ENCODE data around the gene PPP2R2D.
A peak's percentile ranks its signal among the peaks of the same experiment; 100 is the strongest.

PPP2R2D gene

DNA sequence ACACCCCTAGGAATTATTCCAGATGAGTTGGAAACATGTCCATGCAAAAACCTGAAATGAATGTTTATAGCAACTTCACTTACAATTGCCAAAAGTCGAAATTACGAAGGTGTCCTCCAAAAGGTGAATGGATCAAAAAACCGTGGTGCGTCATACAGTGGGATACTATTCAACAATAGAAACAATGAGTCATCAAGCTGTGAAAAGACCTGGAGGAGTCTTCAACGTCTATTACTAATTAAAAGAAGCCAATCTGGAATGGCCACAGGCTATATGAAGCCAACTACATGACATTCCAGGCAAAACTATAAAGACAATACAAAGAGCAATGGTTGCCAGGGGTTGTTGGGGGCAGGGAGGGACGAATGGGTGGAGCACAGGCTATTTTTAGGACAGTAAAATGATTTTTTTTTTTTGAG, 12.6 kb upstream of the PPP2R2D start:
- peak; percentile 39 for DNase-seq (ENCODE audit: low spot score)
- no peak for FAIRE-seq

DNA sequence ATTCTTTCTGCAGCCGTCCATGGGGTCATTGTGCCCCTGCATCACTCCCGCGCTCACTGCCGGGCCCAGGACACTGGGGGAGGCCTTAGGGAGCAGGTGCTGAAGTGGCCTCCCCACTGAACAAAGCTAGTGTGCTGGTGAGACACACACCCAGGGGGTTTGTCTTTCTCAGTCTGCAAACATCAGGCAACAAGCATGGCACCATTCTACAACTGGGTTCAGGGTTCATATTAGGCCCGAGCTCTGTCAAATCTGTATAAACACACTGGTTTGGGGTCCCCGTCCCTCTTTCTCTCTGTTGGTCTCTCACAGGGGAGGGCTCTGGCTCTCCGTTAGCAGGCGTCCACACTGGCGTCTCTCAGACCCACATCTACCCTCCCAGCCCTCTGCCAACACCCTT, 11.1 kb upstream of the PPP2R2D start:
- no peak for DNase-seq (ENCODE audit: low spot score)
- FAIRE-seq = no peak

DNA sequence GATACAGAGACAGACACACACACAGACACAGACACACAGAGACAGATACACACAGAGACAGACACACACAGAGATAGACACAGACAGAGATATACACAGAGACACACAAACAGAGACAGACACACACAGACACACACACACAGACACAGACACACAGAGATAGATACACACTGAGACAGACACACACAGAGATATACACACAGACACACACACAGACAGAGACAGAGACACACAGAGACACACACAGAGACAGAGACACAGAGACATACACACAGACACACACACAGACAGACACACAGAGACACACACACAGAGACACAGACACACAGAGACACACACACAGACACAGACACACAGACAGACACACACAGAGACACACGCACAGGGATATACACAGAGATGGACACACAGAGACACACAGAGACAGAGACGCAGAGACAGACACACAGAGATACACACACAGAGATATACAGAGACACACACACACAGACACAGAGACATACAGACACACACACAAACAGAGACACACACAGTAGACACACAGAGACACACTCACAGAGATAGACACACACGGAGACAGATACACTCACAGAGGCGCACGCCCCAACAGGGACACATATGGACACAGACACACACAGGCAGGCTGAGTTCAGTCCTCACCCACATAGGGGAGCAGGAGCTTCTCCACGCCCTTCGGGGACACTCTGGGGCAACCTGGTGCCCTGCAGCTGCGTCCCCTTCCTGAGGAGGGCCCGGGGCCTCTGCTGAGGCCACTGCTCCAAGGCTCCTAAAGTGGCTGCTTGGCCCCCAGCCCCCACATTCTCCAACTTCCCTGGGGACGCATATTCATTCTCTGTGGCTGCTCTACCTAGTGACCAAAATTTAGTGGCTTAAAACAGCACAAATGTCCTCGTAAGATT, 10.3 kb upstream of the PPP2R2D start:
- no peak for FAIRE-seq

DNA sequence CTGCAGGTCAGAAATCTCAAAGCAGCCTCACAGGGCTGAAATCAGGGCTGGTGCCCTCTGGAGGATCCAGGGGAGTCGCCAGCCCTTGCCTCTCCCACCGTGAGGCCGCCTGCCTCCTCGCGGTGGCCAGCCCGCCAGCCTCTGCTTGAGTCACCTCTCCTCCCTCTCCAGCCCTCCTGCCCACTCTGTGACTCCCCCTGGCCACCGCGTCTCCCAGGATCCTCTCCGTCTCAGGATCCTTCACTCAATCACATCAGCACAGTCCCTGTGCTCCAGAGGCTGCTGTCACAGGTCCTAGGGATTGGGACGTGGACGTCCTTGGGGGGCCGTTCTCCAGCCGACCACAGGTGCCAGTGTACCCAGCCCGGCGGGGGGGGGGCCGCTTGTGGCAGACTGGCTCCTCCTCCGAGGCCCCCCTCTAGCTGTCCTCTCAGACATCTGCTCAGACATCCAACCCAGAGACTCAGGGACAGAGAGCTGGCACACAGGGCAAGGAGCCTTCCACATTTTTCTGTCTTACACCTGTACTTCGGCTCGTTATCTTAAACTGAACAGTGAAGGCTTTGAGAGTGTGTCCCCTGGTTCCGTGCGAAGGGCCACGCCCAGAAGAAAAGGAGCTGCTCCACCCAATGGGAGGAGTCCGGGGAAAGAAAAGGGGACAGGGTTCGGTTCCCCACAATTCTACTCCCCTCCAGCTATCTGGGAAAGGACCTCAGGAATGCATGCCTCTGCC, 9.4 kb upstream of the PPP2R2D start:
- FAIRE-seq (no peak), DNase-seq (ENCODE audit: low spot score) (peak; percentile 60)

More for the DNA sequence above, 10.3 kb upstream of the PPP2R2D start:
- DNase-seq (ENCODE audit: low spot score) = no peak

DNA sequence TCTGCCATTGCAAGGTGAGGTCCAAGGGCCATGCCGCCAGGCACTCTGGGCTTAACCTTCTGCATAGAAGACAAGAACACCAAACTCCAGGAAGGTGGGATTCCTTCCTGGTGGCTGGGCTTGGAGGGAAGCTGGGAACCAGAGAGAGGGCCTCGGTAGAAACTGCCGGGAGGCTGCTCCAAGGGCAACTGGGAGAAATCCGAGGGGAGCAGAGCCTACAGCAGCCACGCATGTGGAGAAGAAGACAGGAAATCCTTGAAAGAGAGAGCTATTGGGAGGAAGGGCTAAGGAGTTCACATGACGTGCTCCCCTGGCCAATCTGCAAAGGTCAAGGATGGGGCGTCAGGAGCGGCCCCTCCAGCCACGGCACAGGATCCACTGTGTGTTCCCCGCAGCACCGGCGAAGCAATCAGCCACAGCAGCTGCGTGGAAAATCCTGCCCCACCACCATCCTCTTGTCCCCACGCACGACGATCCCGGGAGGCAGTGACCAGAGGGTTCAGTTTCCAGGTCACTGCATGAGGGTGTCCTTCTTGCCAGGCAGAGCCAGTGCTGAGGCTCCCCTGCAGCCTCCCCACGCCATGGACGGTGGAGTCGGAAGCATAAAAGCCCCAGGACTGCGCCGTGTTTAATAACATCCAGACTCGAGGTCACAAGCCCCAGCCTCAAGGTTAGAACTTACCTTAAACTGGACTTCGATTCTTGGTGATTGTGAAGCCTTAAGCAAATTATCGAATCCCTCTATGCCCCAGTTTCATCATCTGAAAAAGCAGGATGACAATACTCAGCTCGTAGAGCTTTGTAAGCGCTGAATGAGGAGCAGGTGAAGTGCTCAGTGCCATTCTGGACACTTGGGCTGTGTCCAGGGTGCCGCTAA, 8.6 kb upstream of the PPP2R2D start:
- FAIRE-seq (no peak), DNase-seq (ENCODE audit: low spot score) (no peak)

DNA sequence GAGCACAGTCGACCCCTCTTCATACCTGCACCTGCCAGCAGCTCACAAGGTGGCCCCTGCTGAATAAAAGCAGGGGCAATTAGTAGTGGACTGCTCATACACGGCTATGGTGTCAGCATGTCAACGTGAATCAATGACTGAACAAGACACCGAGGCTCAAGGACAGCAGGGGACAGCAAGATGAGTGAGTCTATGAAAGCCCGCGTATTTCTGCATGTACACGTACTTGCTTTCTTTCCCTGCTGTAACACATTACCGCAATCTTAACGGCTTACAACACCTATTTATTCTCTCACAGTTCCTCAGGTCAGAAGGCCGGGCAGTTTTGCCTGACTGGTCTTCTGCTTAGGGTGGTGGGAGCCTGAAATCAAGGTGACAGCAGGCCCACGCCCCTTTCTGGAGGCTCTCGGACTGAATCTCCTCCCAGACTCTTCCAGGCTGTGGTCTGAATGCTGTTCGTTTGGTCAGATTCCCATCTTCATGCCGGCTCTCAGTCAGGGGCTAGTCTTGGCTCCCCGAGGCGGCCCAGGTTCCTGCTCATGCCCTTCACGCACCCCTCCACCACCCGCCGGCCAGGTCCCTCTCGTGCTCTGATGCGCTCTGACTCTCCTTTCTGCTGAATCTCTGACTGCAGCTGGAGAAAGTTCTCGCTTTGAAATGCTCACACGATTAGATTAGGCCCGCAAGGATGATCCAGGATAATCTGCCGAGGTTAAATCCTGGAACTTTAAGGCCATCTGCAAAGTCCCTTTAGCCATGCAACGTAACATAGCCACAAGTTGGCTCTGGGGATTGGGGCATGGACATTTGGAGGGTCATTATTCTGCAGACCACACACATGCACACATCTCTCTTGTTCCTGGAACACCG, 7.8 kb upstream of the PPP2R2D start:
- DNase-seq (ENCODE audit: low spot score) = no peak
- FAIRE-seq = no peak

DNA sequence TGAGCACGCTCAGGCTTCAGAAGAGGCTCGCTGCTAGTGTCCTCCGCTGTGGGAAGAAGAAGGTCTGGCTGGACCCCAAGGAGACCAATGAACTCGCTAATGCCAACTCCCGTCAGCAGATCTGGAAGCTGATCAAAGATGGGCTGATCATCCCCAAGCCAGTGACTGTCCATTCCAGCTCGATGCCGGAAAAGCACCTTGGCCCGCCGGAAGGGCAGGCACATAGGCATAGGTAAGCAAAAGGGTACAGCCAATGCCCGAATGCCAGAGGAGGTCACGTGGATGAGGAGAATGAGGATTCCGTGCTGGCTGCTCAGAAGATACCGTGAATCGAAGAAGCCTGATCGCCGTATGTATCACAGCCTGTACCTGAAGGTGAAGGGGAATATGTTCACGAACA, 5.7 kb upstream of the PPP2R2D start:
- no peak for FAIRE-seq

DNA sequence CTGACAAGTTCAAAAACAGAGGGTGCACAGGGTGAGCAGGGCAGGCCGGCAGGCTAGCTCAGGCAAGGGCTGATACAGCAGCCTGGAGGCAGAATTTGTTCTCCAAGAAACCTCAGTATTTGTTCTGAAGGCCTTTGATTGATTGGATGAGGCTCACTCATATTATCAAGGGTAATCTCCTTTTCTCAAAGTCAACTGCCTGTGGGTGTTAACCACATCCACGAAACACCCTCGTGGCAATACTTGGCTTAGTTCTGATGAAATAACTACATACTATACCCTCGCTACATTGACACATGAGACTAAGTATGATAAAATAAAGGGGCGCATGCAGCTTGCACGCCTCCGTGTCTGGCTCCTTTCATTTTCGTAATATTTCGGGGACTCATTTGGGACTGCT, 4.4 kb upstream of the PPP2R2D start:
- FAIRE-seq (no peak), DNase-seq (ENCODE audit: low spot score) (no peak)

More for the DNA sequence above, 5.7 kb upstream of the PPP2R2D start:
- DNase-seq (ENCODE audit: low spot score) = no peak

DNA sequence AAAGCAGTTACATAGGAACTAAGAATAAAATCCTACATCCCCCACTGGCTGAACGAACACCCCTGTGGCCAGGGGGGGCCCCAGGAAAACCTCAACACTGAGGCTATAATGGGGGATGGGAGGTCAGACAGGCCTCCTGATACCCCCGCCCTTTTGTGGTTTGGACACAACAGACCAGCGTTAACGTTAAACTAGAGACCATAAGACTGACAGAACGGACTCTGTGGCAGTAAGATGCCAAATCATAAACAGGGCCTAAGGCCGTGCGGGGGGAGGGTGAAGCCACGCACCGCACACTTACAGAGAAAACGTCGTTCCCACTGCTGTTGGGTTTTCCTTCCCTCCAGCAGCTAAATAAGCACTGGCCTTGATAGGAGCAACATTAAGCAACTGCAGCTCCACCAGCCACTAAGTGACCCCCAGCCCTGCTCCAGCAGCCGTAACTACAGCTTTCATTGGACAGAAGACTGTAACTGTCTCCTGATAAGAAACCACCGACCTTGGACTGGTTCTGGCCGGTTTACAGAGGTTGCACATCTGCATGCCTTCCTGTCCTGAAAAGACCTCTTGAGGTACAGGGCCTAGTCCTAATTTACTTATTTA, 3.4 kb upstream of the PPP2R2D start:
- FAIRE-seq (no peak), DNase-seq (ENCODE audit: low spot score) (no peak)

DNA sequence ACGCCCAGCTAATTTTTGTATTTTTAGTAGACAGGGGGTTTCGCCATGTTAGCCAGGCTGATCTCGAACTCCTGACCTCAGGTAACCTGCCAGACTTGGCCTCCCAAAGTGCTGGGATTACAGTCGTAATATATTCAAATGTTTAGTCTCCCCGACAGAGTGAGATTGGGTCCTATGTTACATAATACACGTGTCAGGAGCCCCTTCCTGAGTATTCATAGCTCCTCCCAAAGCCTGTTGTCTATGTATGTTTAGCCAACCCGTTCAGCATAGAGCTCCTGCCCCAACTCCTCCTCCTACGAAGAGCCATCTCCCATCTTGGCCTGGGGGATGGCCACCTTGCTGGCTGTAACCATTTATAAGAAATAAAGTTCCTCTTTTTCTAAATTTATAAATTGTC, 2.7 kb upstream of the PPP2R2D start:
- no peak for DNase-seq (ENCODE audit: low spot score)
- no peak for FAIRE-seq

DNA sequence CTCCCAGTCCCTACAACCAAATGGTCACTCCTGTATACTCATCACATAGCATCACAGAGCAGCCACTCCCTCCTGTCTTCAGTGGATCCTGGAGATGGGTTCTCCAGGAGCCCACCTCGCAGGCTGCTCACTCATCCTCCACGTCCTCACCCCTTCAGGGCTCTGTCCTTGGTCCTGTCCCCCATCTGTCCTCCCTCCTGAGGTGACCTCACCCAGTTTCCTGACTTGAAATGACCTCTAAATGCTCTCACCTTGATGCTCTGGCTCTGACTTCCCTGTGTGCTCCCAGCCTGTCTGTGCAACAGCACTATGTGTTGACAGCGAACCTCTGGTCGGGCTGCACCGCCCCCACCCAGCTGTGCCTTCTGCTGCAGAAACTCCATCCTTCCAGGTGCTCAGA, 2.1 kb upstream of the PPP2R2D start:
- FAIRE-seq = no peak
- no peak for DNase-seq (ENCODE audit: low spot score)

DNA sequence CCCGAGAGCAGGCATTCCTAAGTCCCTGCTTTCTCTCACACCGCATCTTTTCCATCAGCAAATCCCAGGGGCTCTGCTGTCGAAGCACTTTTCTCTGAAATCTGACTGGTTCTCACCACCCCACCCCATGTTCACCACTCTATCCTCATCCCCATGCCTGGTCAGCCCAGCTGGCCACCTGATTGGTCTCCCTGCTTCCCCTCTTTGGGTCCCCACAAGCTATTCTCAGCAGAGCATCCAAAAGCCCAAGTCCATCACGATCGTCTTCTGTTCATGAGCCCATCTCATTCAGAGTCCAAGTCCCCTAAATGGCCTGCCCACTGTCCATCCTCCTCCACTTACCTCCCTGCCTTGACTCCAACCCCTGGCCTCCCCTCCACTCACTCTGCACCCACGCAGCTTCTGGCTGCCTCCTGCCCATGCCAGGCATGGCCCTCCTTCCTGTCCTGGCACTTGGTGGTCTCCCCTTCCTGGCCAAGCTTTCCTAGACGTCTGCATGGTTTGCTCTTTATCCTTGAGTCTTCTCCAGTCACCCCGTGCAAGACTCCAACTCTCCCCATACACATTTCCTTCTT, 1.6 kb upstream of the PPP2R2D start:
- FAIRE-seq = no peak
- no peak for DNase-seq (ENCODE audit: low spot score)

DNA sequence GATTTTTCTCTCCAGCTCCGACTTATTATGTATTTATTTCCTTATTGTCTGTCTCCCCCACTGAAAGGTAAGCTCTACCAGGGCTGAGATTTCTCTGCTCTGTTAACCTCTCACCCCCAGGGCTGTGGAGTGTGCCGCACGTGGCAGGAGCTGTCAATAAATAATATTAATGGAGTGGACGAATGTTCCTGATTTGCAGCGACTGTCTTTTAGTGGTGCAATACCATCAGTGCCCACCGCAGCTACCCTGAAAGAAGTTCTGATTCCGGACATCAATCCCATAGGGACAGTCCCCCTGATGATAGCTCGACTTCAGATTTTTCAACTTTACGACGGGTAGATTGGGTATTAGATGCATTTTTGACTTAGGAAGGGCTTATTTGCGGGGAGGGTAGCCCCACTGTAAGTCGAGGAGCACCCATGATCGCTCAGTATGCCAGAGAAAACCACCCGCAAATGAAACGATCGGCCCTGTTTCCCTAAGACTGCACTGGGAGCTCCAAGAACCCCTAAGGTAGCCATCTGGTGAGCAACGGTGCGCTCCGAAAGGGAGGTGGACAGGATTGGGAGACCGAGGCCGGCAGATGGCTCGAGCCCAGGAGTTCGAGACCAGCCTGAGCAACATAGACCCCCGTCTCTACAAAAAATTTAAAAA, 986 bp upstream of the PPP2R2D start:
- DNase-seq (ENCODE audit: low spot score) (peak; percentile 41), FAIRE-seq (no peak)

DNA sequence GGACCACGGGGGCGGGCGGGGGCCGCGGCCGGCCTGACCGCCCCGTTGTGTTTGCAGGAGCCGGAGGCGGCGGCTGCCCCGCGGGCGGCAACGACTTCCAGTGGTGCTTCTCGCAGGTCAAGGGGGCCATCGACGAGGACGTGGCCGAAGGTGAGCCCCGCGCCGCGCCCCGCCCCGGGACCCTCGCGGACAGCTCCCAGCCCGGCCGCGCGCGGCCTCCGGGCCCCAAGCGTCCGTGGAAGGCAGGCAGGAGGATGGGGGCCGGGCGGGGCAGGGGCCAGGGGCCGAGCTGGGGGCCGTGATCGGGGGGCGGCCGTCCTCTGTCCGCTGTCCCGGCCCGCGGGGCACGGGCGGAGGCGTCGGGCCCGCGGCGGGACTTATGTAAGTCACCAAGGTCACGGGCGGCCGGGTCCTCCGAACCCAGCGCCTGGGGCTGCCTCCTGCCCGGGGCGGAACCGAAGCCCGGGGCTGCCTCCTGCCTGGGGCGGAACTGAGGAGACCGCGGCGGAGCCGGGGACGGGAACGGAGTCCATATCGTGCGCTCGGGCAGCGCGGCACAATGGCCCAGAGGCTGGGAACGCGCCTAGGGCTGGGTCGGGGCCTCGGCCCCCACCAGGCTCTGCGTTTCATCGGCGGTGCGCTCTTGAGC, 497 bp downstream of the PPP2R2D start:
- FAIRE-seq (no peak), DNase-seq (ENCODE audit: low spot score) (peak; percentile 13)

DNA sequence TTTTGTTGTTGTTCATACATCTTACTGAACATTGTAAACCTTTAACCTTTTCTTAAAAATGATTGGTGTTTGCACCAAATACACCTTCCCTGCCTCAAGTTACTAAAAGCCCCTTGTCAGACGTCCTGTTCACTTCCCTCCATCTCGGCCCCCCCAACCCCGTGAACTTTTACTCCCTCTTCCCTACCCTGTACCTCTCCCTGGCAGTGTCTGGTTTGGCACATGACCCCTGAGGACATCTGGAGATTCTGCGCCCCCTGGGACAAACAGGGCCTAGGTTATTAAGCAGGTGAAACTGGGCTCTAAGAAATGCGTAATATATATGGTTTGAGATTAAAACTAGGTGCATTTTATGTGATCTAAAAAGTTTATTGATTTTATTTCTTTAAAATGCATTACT, 1.4 kb downstream of the PPP2R2D start:
- no peak for FAIRE-seq
- DNase-seq (ENCODE audit: low spot score) = no peak

DNA sequence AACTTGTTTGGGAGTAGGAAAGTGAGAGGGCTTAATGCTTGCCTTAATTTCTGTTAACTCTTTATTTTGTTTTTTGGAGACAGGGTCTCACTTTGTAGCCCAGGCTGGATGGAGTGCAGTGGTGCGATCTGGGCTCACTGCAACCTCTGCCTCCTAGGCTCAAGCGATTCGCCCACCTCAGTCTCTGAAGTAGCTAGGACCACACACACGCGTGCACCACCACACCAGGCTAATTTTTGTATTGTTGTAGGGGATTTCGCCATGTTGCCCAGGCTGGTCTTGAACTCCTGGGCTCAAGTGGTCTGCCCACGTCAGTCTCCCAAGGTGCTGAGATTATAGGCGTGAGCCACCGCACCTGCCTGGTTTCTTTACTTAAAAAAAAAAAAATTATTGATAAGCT, 1.9 kb downstream of the PPP2R2D start:
- no peak for DNase-seq (ENCODE audit: low spot score)
- no peak for FAIRE-seq

DNA sequence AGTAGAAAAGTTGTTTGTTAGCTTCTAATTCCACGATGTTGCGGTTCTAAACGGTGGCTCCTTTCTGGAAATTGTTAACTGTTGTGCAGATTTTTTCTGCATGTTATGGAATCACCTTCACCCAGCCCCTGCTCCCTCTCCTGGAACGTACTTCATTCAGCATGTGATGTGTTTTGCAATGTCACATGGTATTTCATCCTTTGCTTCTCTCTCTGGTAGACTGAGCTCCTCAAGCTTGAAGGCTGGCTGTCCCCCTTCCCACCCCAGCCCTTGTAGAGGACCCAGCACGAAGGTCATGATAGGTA, 4.4 kb downstream of the PPP2R2D start:
- DNase-seq (ENCODE audit: low spot score) (no peak), FAIRE-seq (no peak)

DNA sequence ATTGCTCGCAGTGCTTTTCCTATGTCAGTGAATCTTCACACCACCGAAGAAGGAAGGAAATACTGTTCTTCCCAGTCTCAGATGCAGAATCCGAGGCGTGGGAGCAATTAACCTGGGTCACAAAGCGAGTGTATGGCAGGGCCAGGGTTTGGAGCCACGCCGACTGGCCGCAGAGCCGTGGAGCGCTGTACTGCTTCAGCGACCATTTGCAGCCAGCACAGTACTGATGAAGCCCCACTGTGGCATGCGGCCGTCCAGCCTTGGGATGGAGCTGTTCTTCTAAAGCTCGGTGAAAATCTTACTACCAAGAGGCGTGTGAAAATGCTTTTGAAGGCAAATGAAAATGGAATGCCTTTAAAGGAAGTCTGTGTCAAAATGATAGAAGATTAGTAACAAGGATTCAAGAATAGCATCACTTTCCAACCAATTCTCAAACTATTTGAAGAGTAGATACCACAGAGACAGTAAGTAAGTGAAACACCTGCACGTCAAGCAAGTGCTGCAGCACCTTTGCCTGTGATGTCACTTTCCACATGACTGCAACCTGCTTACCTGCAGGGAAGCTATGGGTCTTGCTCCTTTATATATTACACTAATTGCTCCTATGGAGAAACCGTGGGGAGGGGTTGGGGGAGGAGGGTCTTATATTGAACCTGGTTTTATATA, 4.9 kb downstream of the PPP2R2D start:
- FAIRE-seq (no peak), DNase-seq (ENCODE audit: low spot score) (no peak)

DNA sequence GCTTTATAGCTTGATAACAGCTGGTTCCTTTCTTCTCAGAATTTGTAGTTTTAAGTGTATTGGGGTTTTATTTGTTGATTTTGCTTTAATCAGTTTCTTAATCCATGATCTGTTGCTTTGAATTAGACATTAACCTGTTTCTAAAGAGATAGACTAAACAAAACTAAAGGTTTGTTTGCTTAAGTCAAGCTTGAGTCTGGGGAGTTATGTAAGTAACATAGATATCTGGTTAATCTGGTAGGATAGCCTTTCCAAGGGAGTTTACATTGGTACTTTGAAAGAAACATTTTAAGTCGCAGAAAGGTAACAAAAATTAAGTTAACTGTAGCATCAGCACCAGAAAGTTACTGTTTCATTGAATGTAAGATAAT, 5.4 kb downstream of the PPP2R2D start:
- FAIRE-seq = no peak

More for the DNA sequence above, 5.4 kb downstream of the PPP2R2D start:
- no peak for DNase-seq (ENCODE audit: low spot score)
